ENCODE data around the gene TIGD2. TPM values are rescaled to one million over a fixed set of nuclear protein-coding genes. Genes with fewer than 3 reads are reported as not detected.
"Not testable (repeated sequence)": the region's sequence is repeated elsewhere in the genome, so short reads cannot be mapped to it uniquely, and the experiment has no call there.

TIGD2 gene
- total and polyA plus RNA-seq, 2 experiments from 2014 or later: 2.1 to 6.7 TPM

DNA sequence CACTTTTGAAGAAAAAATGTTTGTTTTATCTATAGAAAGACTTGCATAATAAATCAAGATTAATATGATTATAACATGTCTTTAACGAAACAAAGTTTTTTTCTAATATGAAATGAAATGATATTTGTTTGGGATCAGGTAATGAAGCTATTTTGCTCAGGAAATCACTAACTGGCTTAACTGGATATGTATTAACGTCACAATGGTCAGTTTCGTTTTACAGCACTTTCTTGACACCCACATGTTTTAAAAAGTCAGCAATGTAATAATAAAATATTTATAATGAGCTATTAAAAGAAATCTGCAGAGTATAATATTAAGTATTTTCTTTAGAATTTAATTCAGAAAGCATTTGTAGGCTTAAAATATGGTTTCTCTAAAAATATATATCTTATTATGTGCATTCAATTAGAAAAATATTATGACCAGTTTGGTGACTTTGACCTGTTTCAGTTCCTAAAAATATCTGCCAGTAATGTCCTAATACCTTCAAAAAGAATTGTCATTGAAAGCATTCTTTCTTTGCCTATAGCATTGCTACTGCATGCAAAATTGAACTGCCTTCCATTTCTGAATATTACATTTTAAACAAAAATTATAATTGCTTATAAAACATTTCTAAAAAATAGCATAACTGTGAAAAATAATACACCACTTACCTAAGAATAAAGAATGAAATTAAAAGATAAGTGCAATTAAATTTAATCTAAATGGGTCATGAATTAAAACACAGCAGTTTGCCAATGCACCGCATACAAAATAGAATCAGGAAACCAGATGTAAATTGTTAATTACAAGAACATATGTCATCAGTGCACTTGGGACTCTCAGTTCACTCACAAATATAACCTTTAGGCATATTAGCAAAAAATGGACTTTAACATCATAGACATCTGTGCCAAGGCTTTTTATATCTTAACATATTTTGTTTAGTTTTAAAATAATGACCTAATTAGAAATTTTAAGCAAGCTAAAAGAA lies 31.6 kb downstream of the TIGD2 start:
- Histone ChIP-seq H2AFZ (no peak overlapping the region), H4K20me1 (replicated peaks; ENCODE audit: insufficient read depth) (no peaks in the 10 kb centered on the region), H3F3A (replicated peaks; ENCODE audit: low read depth) (no peaks in the 10 kb centered on the region), H3K27ac (ENCODE audit: low read depth) (no peak overlapping the region), H3K4me2 (no peak overlapping the region), H3K79me2 (replicated peaks; ENCODE audit: insufficient read depth) (no peaks in the 10 kb centered on the region), H3K4me1 (ENCODE audit: insufficient read depth) (0 out of 2 replicates have a peak, but pooled peaks cover 3% of the 10 kb centered on the region), H3K27me3 (ENCODE audit: insufficient read depth) (no peaks in the 10 kb centered on the region), H3K9me2 (ENCODE audit: insufficient read depth) (peaks cover 4% of the 10 kb centered on the region; the same call in 1 of the 2 replicates), H3K36me3 (ENCODE audit: insufficient read depth) (no peaks in the 10 kb centered on the region), H3K4me3 (no peak overlapping the region)
- TF ChIP-seq, protein P1, sequence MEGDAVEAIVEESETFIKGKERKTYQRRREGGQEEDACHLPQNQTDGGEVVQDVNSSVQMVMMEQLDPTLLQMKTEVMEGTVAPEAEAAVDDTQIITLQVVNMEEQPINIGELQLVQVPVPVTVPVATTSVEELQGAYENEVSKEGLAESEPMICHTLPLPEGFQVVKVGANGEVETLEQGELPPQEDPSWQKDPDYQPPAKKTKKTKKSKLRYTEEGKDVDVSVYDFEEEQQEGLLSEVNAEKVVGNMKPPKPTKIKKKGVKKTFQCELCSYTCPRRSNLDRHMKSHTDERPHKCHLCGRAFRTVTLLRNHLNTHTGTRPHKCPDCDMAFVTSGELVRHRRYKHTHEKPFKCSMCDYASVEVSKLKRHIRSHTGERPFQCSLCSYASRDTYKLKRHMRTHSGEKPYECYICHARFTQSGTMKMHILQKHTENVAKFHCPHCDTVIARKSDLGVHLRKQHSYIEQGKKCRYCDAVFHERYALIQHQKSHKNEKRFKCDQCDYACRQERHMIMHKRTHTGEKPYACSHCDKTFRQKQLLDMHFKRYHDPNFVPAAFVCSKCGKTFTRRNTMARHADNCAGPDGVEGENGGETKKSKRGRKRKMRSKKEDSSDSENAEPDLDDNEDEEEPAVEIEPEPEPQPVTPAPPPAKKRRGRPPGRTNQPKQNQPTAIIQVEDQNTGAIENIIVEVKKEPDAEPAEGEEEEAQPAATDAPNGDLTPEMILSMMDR (conservative IDR thresholded peaks at IDR 0.05; ENCODE audit: low read depth in 2 of 2): no peak
- Mint-ChIP-seq H3K9me3 (peaks cover 27% of the 10 kb centered on the region), H3K4me1 (peaks cover 13% of the 10 kb centered on the region; the same call in 2 of the 3 replicates), H3K36me3 (ENCODE audit: low read depth) (peaks cover 12% of the 10 kb centered on the region; the same call in 2 of the 3 replicates), H3K27ac (no peak overlapping the region), H3K27me3 (ENCODE audit: insufficient read depth, low read depth, poor library complexity) (no peaks in the 10 kb centered on the region), H3K4me3 (no peak overlapping the region)
- DNase-seq (ENCODE audit: low spot score) (no peak), ATAC-seq (no peak)

DNA sequence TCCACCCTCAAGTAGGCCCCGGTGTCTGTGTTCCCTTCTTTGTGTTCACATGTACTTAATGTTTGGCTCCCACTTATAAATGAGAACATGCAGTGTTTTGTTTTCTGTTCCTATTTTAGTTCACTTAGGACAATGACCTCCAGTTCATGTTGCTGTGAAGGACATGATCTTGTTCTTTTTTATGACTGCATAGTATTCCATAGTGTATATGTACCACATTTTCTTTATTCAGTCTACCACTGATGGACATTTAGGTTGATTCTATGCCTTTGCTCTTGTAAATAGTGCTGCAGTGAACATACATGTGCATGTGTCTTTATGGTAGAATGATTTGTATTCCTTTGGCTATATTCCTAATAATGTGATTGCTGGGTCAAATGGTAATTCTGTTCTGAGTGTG lies 33.3 kb downstream of the TIGD2 start:
- H3K4me3 Mint-ChIP-seq: not testable (repeated sequence)

DNA sequence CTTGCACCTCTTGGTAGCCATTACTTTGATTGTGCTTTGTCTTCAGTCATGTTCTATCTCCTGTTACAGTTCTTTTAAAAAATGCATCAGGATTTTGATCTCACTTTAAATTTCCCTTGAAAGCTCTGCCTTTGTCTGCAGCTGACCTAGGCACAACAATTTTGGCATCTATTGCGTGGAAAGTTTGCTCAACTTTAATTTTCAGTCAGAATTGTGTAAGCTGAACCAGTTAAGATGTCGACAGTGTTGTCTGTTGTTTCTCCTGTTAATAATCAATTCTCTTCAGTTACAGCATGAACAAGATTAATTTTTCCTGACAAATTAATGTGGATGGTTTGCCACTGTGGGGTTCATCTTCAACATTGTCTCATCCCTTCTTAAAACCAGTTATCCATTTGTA lies 34.9 kb downstream of the TIGD2 start:
- peaks cover 46% of the 10 kb centered on the region for H3K9me3 Mint-ChIP-seq
- H3K4me3 Mint-ChIP-seq: no peak overlapping the region
- Histone ChIP-seq H3K9me2 (ENCODE audit: insufficient read depth) (peaks cover 4% of the 10 kb centered on the region; the same call in 1 of the 2 replicates), H3K4me3 (no peak overlapping the region), H3K27me3 (ENCODE audit: insufficient read depth) (no peaks in the 10 kb centered on the region), H3F3A (replicated peaks; ENCODE audit: low read depth) (no peaks in the 10 kb centered on the region), H4K20me1 (replicated peaks; ENCODE audit: insufficient read depth) (no peaks in the 10 kb centered on the region), H2AFZ (no peak overlapping the region), H3K27ac (ENCODE audit: low read depth) (no peak overlapping the region), H3K79me2 (replicated peaks; ENCODE audit: insufficient read depth) (no peaks in the 10 kb centered on the region), H3K4me2 (no peak overlapping the region), H3K36me3 (ENCODE audit: insufficient read depth) (0 out of 2 replicates have a peak, but pooled peaks cover 9% of the 10 kb centered on the region), H3K4me1 (ENCODE audit: insufficient read depth) (0 out of 2 replicates have a peak, but pooled peaks cover 3% of the 10 kb centered on the region)
- H3K27me3 Mint-ChIP-seq (ENCODE audit: insufficient read depth, low read depth, poor library complexity): peaks cover 2% of the 10 kb centered on the region
- peaks cover 13% of the 10 kb centered on the region; the same call in 2 of the 3 replicates for H3K4me1 Mint-ChIP-seq
- DNase-seq (ENCODE audit: low spot score) (no peak), ATAC-seq (no peak)
- peaks cover 27% of the 10 kb centered on the region for H3K36me3 Mint-ChIP-seq (ENCODE audit: low read depth)
- no peak overlapping the region for H3K27ac Mint-ChIP-seq
- TF ChIP-seq, protein P2, sequence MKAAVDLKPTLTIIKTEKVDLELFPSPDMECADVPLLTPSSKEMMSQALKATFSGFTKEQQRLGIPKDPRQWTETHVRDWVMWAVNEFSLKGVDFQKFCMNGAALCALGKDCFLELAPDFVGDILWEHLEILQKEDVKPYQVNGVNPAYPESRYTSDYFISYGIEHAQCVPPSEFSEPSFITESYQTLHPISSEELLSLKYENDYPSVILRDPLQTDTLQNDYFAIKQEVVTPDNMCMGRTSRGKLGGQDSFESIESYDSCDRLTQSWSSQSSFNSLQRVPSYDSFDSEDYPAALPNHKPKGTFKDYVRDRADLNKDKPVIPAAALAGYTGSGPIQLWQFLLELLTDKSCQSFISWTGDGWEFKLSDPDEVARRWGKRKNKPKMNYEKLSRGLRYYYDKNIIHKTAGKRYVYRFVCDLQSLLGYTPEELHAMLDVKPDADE (IDR thresholded peaks at IDR 0.05): no peak
- TF ChIP-seq STAT1 (IDR thresholded peaks at IDR 0.05; ENCODE audit: unreplicated experiment): no peak
- TF ChIP-seq, protein P3, sequence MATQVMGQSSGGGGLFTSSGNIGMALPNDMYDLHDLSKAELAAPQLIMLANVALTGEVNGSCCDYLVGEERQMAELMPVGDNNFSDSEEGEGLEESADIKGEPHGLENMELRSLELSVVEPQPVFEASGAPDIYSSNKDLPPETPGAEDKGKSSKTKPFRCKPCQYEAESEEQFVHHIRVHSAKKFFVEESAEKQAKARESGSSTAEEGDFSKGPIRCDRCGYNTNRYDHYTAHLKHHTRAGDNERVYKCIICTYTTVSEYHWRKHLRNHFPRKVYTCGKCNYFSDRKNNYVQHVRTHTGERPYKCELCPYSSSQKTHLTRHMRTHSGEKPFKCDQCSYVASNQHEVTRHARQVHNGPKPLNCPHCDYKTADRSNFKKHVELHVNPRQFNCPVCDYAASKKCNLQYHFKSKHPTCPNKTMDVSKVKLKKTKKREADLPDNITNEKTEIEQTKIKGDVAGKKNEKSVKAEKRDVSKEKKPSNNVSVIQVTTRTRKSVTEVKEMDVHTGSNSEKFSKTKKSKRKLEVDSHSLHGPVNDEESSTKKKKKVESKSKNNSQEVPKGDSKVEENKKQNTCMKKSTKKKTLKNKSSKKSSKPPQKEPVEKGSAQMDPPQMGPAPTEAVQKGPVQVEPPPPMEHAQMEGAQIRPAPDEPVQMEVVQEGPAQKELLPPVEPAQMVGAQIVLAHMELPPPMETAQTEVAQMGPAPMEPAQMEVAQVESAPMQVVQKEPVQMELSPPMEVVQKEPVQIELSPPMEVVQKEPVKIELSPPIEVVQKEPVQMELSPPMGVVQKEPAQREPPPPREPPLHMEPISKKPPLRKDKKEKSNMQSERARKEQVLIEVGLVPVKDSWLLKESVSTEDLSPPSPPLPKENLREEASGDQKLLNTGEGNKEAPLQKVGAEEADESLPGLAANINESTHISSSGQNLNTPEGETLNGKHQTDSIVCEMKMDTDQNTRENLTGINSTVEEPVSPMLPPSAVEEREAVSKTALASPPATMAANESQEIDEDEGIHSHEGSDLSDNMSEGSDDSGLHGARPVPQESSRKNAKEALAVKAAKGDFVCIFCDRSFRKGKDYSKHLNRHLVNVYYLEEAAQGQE (IDR thresholded peaks at IDR 0.05; ENCODE audit: unreplicated experiment): no peak
- TF ChIP-seq CREB1 (CRISPR knock-in tag; IDR thresholded peaks at IDR 0.05; ENCODE audit: low read depth): no peak
- TF ChIP-seq ZNF114 (CRISPR knock-in tag; IDR thresholded peaks at IDR 0.05): no peak
- TF ChIP-seq, protein P1 (conservative IDR thresholded peaks at IDR 0.05; ENCODE audit: low read depth in 2 of 2): no peak
- TF ChIP-seq POLR2AphosphoS5 (IDR thresholded peaks at IDR 0.05; ENCODE audit: low read depth): no peak
- no peak for TF ChIP-seq EZH2 (IDR thresholded peaks at IDR 0.05; ENCODE audit: low read depth, unreplicated experiment)

More for the DNA sequence above, 33.3 kb downstream of the TIGD2 start:
- ATAC-seq; H3K4me1 ChIP-seq (ENCODE audit: insufficient read depth); H3F3A ChIP-seq (replicated peaks; ENCODE audit: low read depth); H3K4me3 ChIP-seq; H2AFZ ChIP-seq; H3K27ac ChIP-seq (ENCODE audit: low read depth); H3K36me3 ChIP-seq (ENCODE audit: insufficient read depth); H3K79me2 ChIP-seq (replicated peaks; ENCODE audit: insufficient read depth); H3K27me3 ChIP-seq (ENCODE audit: insufficient read depth); DNase-seq (ENCODE audit: low spot score); H3K27ac Mint-ChIP-seq; H3K9me2 ChIP-seq (ENCODE audit: insufficient read depth); H3K4me2 ChIP-seq; H4K20me1 ChIP-seq (replicated peaks; ENCODE audit: insufficient read depth); H3K27me3 Mint-ChIP-seq (ENCODE audit: insufficient read depth, low read depth, poor library complexity): not testable (repeated sequence)
- Mint-ChIP-seq H3K36me3 (ENCODE audit: low read depth) (peaks cover 21% of the 10 kb centered on the region), H3K4me1 (peaks cover 13% of the 10 kb centered on the region; the same call in 2 of the 3 replicates), H3K9me3 (peaks cover 39% of the 10 kb centered on the region)

All from GM23338 (cell line).